Neutrophil (primary cell): Measurements from ENCODE around the gene MAP1LC3C.

Source experiments
- H3K27ac ChIP-seq: fragments of 200-600 bp; sonication (generic); 2 replicates; pipeline ENCODE4 v1.5.1; 2016; ENCODE audit warnings: mild to moderate bottlenecking, moderate library complexity
- H3K27me3 ChIP-seq: fragments of 200-600 bp; sonication (generic); 2 replicates; pipeline ENCODE4 v1.6.0; 2016; ENCODE audit warnings: mild to moderate bottlenecking
- H3K36me3 ChIP-seq: fragments of 200-600 bp; sonication (generic); 2 replicates; pipeline ENCODE4 v1.5.1; 2017
- H3K4me1 ChIP-seq, 2 experiments: fragments of 200-600 bp in 1 of 2; sonication (generic) in 1 of 2; 1 replicate in 1 of 2; 2 replicates in 1 of 2; pipeline versions ENCODE4 v1.5.1 to v1.6.1; 2013 to 2016; ENCODE audit warnings: low read depth in 1 of 2, low read length in 1 of 2, mild to moderate bottlenecking in 1 of 2, moderate library complexity in 1 of 2; ENCODE audit not compliant: control insufficient read depth in 1 of 2, insufficient read depth in 1 of 2
- H3K4me3 ChIP-seq, 2 experiments: fragments of 200-600 bp in 1 of 2; sonication (generic) in 1 of 2; 1 replicate in 1 of 2; 2 replicates in 1 of 2; pipeline ENCODE4 v1.5.1; 2013 to 2016; ENCODE audit warnings: low read depth in 1 of 2, low read length in 1 of 2, mild to moderate bottlenecking in 1 of 2, moderate library complexity in 1 of 2
- H3K9me3 ChIP-seq: fragments of 200-600 bp; sonication (generic); 2 replicates; pipeline ENCODE4 v1.5.1; 2016
- TF ChIP-seq, protein P1 (sequence below): fragments of 200-600 bp; sonication (generic); IDR thresholded peaks from 2 replicates; pipeline ENCODE4 v1.5.1; 2016; ENCODE audit warnings: antibody characterized with exemption

MAP1LC3C gene

DNA sequence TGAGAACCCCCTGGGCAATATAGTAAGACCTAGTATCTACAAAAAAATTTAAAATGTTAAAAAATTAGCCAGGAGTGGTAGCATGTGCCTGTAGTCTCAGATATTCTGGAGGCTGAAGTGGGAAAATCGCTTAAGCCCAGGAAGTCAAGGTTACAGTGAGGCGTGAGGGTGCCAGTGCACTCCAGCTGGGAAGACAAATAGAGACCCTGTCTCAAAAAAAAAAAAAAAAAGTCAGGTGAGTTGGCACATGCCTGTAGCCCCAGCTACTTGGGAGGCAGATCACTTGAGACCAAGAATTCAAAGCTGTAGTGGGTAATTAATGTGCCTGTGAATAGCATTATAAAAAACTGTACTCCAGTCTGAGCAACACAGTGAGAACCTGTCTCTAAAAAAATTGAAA is 36.7 kb downstream of the MAP1LC3C start:
- no peaks in the 10 kb centered on the region for H3K36me3 ChIP-seq

DNA sequence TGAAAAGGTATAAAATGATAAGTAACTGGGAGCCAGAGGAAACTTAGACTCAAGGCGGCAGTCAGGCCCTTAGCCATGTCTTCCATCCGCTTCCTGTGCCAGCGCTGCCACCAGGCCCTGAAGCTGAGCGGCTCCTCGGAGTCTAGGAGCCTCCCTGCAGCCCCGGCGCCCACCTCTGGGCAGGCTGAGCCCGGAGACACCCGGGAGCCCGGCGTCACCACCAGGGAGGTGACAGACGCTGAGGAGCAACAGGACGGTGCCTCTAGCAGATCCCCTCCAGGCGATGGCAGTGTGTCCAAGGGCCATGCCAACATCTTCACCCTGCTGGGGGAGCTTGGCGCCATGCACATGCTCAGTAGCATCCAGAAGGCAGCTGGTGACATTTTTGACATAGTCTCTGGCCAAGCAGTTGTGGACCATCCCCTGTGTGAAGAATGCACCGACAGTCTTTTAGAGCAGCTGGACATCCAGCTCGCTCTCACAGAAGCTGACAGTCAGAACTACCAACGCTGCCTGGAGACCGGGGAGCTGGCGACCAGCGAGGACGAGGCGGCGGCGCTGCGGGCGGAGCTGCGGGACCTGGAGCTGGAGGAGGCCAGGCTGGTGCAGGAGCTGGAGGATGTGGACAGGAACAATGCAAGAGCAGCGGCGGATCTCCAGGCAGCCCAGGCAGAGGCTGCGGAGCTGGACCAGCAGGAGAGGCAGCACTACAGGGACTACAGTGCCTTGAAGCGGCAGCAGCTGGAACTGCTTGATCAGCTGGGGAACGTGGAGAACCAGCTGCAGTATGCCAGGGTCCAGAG is 41.0 kb downstream of the MAP1LC3C start, which contains the start of gene BECN2:
Gene BECN2 (plus strand): TSS at position 76 of the 803 bp plus-strand sequence. CDS start 0 bp downstream, at position 76.
- no peaks in the 10 kb centered on the region for H3K9me3 ChIP-seq
- TF ChIP-seq, protein P1, sequence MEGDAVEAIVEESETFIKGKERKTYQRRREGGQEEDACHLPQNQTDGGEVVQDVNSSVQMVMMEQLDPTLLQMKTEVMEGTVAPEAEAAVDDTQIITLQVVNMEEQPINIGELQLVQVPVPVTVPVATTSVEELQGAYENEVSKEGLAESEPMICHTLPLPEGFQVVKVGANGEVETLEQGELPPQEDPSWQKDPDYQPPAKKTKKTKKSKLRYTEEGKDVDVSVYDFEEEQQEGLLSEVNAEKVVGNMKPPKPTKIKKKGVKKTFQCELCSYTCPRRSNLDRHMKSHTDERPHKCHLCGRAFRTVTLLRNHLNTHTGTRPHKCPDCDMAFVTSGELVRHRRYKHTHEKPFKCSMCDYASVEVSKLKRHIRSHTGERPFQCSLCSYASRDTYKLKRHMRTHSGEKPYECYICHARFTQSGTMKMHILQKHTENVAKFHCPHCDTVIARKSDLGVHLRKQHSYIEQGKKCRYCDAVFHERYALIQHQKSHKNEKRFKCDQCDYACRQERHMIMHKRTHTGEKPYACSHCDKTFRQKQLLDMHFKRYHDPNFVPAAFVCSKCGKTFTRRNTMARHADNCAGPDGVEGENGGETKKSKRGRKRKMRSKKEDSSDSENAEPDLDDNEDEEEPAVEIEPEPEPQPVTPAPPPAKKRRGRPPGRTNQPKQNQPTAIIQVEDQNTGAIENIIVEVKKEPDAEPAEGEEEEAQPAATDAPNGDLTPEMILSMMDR = no peak
- no peak within 1 kb of the TSS for H3K4me3 ChIP-seq
- H3K4me1 ChIP-seq = no peaks in the 10 kb centered on the region
- H3K36me3 ChIP-seq = no peaks in the 10 kb centered on the region
- H3K27me3 ChIP-seq = no peaks in the 10 kb centered on the region
- H3K27ac ChIP-seq = no peak within 1 kb of the TSS

More for the DNA sequence above, 36.7 kb downstream of the MAP1LC3C start:
- Histone ChIP-seq H3K9me3 (no peaks in the 10 kb centered on the region), H3K4me3 (no peak overlapping the region), H3K27me3 (no peaks in the 10 kb centered on the region), H3K27ac (no peak overlapping the region), H3K4me1 (no peaks in the 10 kb centered on the region)
- TF ChIP-seq, protein P1 = no peak

DNA sequence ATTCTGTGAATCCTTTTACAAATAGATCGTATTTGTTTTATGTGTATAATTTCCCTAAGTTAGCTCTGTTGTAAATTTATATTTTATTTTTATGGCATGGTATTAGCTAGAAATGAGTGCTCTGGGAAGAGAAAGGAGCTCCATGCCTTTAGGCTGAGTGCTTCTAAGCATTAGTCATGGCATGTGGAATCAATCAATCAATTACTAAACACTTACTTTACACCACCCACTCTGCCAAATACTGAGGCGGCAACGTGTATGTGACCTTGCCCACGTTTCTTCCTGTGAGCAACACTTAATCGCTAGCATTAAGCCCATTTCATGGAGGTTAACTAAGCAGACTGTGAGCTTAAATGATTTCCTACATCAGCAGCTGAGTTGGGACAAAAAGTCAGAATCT is 48.5 kb downstream of the MAP1LC3C start:
- TF ChIP-seq, protein P1 = no peak

DNA sequence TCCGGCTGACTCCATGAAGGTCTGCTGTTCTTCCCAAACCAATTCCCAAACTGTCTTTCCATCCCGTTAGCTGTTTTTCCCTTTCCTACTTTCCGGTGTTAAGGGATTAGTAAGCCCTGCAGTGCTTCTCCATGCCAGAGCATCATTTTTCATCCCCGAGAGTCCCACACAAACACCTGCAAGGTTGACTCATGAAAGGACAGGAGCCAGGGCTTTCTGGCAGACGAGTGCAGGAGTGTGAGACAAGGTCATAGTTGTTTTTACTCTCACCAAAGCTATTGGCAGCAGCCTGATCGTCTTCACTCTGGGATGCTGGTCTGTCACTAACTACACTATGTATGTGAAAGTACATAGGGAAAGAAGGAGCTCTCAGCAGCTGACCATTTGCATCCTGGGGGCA is 51.5 kb downstream of the MAP1LC3C start:
- Histone ChIP-seq H3K36me3 (no peaks in the 10 kb centered on the region), H3K4me1 (no peaks in the 10 kb centered on the region), H3K9me3 (no peaks in the 10 kb centered on the region), H3K27ac (no peak overlapping the region), H3K4me3 (no peak overlapping the region), H3K27me3 (no peaks in the 10 kb centered on the region)
- TF ChIP-seq, protein P1 = no peak

More for the DNA sequence above, 48.5 kb downstream of the MAP1LC3C start:
- Histone ChIP-seq H3K9me3 (no peaks in the 10 kb centered on the region), H3K4me1 (no peaks in the 10 kb centered on the region), H3K36me3 (no peaks in the 10 kb centered on the region), H3K27ac (no peak overlapping the region), H3K27me3 (no peaks in the 10 kb centered on the region), H3K4me3 (no peak overlapping the region)
